AG10803 (cell line): Measurements from ENCODE around the gene DHRS9.

ENCODE experiments used
- DNase-seq: peaks from one replicate; pipeline ENCODE4 v3.0.0; 2010; ENCODE audit warnings: low read depth
- H3K4me3 ChIP-seq: 2 replicates; pipeline ENCODE4 v1.5.1; 2011; ENCODE audit warnings: mild to moderate bottlenecking, low read length, control low read depth
- TF ChIP-seq, protein P1 (sequence below): conservative IDR thresholded peaks from 2 replicates; pipeline ENCODE4 v1.5.1; 2011; ENCODE audit warnings: mild to moderate bottlenecking, low read length, control low read depth, inconsistent platforms

Gene DHRS9

DNA sequence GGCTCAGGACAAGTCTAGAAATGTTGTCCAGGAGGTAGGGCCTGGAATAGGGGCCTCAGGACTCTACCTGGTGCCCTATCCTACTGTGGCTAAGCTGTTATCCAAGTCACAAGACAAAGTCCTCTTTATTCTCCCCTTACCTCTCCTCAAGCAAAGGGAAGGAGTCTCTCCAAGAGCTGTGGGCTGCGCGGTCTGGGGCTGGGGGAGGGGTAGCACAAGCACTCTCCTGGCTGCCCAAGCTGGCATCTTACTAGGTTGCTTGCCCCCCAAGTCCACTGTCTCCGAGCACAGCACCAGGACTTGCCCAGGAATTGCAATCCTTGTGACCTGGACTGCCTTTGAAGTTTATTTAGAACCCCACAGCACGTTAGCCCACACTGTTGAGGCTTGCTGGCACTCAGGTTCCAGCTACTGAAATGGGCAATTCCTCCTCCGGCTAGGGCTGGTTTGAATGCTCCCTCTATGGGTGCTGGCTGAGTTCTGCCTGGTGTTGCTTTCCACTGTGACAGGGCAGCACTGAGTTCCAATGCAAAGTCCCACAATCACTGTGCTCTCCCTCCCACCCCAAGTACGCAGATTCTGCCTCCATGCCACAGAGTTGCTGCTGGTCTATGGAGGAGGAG lies 18.5 kb downstream of the DHRS9 start:
- no peak for DNase-seq
- TF ChIP-seq, protein P1, sequence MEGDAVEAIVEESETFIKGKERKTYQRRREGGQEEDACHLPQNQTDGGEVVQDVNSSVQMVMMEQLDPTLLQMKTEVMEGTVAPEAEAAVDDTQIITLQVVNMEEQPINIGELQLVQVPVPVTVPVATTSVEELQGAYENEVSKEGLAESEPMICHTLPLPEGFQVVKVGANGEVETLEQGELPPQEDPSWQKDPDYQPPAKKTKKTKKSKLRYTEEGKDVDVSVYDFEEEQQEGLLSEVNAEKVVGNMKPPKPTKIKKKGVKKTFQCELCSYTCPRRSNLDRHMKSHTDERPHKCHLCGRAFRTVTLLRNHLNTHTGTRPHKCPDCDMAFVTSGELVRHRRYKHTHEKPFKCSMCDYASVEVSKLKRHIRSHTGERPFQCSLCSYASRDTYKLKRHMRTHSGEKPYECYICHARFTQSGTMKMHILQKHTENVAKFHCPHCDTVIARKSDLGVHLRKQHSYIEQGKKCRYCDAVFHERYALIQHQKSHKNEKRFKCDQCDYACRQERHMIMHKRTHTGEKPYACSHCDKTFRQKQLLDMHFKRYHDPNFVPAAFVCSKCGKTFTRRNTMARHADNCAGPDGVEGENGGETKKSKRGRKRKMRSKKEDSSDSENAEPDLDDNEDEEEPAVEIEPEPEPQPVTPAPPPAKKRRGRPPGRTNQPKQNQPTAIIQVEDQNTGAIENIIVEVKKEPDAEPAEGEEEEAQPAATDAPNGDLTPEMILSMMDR = no peak

DNA sequence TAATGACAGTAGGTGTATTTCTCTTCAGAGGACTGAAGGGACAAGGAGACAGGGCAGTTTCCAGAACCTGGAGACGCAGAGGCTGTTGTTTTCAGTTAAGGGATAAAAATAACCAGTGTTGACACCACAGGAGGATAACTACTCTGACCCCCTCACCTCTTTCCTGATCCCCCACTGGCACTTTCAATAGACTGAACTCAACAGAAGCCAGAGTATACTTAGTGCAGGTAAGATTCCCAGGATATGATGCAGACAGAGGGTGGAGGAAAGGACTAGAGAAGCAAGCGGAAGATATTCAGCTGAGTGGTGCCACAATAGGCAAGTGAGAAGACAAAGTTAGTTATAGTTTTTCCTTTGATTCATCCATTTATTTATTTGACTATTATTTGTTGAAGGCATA lies 19.8 kb downstream of the DHRS9 start:
- TF ChIP-seq, protein P1 = no peak
- no peak for DNase-seq
- no peak overlapping the region for H3K4me3 ChIP-seq

More for the DNA sequence above, 18.5 kb downstream of the DHRS9 start:
- no peak overlapping the region for H3K4me3 ChIP-seq

DNA sequence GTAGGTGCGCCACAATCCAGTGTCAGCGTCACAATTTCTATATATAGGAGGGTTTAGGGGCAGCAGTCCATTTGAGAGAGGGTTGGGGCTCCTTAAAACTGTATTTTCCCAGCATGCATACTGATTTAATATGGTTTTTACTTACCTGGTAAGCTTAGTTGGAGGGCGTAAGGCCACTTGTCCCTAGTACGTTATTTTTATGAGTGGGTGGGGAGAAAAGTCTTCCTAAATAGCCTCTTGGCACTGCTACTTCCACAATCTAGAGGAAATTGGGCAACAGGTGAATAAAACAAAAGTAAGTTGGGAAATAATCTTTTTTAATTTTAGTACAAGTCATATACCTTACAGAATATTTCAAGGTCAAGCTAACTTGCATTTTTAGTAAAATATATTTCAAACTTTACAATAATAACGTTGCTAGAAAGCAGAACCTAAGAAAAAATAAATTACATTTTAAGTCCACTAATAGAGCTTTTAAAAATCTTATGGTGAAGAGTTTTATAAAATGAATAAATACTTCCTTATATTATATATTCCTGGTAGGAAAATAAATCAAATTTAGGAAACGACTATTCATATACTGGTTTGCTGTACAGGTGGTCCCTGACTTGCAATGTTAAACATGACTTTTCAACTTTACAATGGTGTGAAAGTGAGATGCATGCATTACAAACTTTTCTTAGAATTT lies 20.9 kb downstream of the DHRS9 start:
- no peak for DNase-seq

DNA sequence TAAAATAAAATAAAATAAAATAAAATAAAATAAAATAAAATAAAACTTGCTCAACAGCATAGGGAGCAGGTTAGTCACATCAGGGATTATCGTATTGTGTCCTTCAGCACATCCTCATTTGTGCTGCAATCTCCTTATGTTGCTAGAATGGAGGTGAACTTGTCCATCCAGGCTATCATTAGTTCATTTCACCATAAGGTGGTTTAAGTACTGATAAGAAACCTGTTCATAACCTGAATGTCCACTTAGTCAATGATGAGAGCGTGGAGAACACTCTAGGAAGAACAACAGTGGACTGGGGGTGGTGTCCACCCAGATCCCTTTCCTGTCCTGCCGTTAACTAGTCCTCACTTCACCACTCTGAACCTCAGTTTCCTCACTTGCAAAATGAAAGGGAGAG lies 21.9 kb downstream of the DHRS9 start:
- TF ChIP-seq, protein P1 = no peak
- DNase-seq = no peak

More for the DNA sequence above, 20.9 kb downstream of the DHRS9 start:
- H3K4me3 ChIP-seq = no peak overlapping the region
- TF ChIP-seq, protein P1 = no peak

DNA sequence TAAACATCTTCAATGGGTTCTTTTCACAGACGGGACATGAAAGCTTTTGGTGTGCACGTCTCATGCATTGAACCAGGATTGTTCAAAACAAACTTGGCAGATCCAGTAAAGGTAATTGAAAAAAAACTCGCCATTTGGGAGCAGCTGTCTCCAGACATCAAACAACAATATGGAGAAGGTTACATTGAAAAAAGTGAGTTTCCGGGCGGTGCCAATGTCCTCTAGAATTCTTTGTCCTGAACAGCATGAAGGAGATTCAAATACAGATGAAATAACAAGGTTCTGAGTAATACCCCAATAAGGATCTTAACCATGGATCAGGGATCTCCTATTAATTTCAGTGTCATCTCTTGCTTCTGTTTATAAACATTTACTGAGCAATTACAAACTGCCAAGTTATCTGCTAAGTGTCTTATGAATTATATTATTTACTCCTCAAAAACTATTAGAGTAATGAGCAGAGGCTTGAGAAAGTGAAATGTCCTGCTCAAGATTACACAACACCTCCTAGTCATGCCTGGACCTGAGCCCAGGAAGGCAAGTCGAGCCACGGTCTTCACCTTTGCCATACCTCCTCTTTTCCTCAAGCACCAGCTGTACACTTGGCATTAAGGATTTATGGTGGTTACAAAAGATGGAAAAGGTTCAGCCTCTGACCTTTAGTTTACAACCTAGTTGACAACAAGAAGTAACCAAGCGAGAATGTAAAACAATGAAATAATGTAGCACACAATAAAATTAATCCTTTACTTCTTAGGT lies 22.6 kb downstream of the DHRS9 start:
- no peak overlapping the region for H3K4me3 ChIP-seq
- TF ChIP-seq, protein P1 = no peak
- peak; percentile 5 for DNase-seq

More for the DNA sequence above, 21.9 kb downstream of the DHRS9 start:
- no peak overlapping the region for H3K4me3 ChIP-seq

DNA sequence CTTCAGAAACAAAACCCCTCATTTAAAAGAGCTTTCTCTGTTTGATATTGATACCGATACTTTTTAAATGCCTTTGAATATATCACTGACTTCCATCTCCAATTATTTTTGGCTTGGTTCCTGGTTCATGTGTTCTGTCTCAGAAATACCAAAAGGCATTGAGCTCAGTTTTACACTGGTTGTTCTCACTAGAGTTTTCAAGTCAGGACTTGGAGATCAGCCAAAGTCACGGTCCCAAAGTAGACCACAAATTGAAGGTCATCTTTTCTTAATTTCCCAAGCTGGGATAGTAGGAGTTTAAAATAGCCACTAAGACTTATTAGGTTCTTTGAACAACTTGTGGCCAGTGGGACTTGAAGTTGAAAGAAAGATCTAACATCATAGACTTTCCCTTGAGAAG lies 24.2 kb downstream of the DHRS9 start:
- TF ChIP-seq, protein P1 = no peak
- no peak overlapping the region for H3K4me3 ChIP-seq
- no peak for DNase-seq

DNA sequence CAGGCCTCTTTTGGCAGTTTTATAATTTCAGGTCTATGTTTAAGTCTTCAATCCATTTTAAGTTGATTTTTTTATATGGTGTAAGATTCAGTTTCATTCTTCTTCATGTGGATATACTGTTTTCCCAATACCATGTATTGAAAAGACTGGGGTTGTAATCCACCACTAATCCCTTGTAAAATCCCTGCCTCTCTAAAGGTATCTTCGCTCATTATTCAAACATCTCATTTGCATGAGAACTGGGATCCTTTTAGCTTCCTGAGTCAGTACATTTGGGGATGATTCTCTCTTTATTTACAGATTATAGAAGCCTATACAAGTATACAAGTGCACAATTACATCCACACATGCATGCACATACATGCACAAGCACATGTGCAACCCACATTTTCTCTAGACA lies 25.3 kb downstream of the DHRS9 start:
- TF ChIP-seq, protein P1 = no peak
- H3K4me3 ChIP-seq = no peak overlapping the region
- no peak for DNase-seq
